Sigmoid colon (tissue), 4 donors: ENCODE data around the gene MBOAT7.

Experiments used
- CTCF ChIP-seq, 4 experiments: fragments of 450-650 bp in 3 of 4; fragments of 200-600 bp in 1 of 4; IDR thresholded peaks; one replicate each; pipeline ENCODE4 v1.5.1; 2016 to 2019; ENCODE audit warnings: antibody characterized with exemption in 4 of 4, mild to moderate bottlenecking in 3 of 4, moderate library complexity in 2 of 4
- POLR2A ChIP-seq, 2 donors: fragments of 450-650 bp; IDR thresholded peaks; one replicate each; pipeline ENCODE4 v1.6.1; 2016; ENCODE audit warnings: antibody characterized with exemption in 2 of 2, mild to moderate bottlenecking in 2 of 2, moderate library complexity in 2 of 2
- POLR2AphosphoS5 ChIP-seq, 4 donors: sonication (generic); formaldehyde crosslinking; IDR thresholded peaks; one replicate each; pipeline ENCODE4 v1.6.1; 2017; ENCODE audit warnings: antibody characterized with exemption in 4 of 4

- no peak for TF ChIP-seq CTCF (IDR thresholded peaks at IDR 0.05)
- TF ChIP-seq POLR2A (IDR thresholded peaks at IDR 0.05), result no peak
- no peak for TF ChIP-seq POLR2AphosphoS5 (IDR thresholded peaks at IDR 0.05)
Observed at GRCh38 chr19:54173359-54173699, 16.1 kb downstream of the MBOAT7 start.
